H9 (cell line): ENCODE results near the gene TTC28. TPM values are rescaled to one million over a fixed set of nuclear protein-coding genes. Genes with fewer than 3 reads are reported as not detected.

Experiments used
- DNase-seq: peaks from one replicate; pipeline ENCODE4 v3.0.0-alpha.2; 2017
- H2AFZ ChIP-seq: one replicate; pipeline ENCODE4 v1.6.1; 2013; ENCODE audit warnings: mild to moderate bottlenecking, low read length, control low read depth, moderate library complexity
- H2AK5ac ChIP-seq: 2 replicates; pipeline ENCODE4 v1.6.1; 2013; ENCODE audit warnings: low read length, control low read depth, mixed read lengths; ENCODE audit not compliant: insufficient read length
- H2BK120ac ChIP-seq: one replicate; pipeline ENCODE4 v1.6.1; 2013; ENCODE audit warnings: low read depth, mild to moderate bottlenecking, low read length, control low read depth, inconsistent platforms; ENCODE audit not compliant: poor library complexity, severe bottlenecking
- H2BK12ac ChIP-seq: 2 replicates; pipeline ENCODE4 v1.6.1; 2013; ENCODE audit warnings: low read length, control low read depth, mixed read lengths, low read depth; ENCODE audit not compliant: insufficient read length
- H2BK15ac ChIP-seq: 2 replicates; pipeline ENCODE4 v1.6.1; 2013; ENCODE audit warnings: low read depth, low read length, control low read depth
- H2BK20ac ChIP-seq: one replicate; pipeline ENCODE4 v1.6.1; 2013; ENCODE audit warnings: low read depth, mild to moderate bottlenecking, low read length, control low read depth, inconsistent platforms; ENCODE audit not compliant: poor library complexity, severe bottlenecking
- H2BK5ac ChIP-seq: 2 replicates; pipeline ENCODE4 v1.6.1; 2013; ENCODE audit warnings: low read length, control low read depth, mixed read lengths; ENCODE audit not compliant: insufficient read length
- H3K14ac ChIP-seq: 2 replicates; pipeline ENCODE4 v1.6.1; 2013; ENCODE audit warnings: low read length, control low read depth; ENCODE audit not compliant: insufficient read depth
- H3K18ac ChIP-seq: 2 replicates; pipeline ENCODE4 v1.6.1; 2013; ENCODE audit warnings: low read depth, mild to moderate bottlenecking, mixed read lengths, low read length, control low read depth; ENCODE audit not compliant: insufficient read length
- H3K23ac ChIP-seq: 2 replicates; pipeline ENCODE4 v1.6.1; 2013; ENCODE audit warnings: low read length, control low read depth, mixed read lengths, low read depth; ENCODE audit not compliant: insufficient read length
- H3K23me2 ChIP-seq: 2 replicates; pipeline ENCODE4 v1.6.1; 2013; ENCODE audit warnings: low read depth, mild to moderate bottlenecking, mixed read lengths, low read length, control low read depth; ENCODE audit not compliant: insufficient read length, poor library complexity, severe bottlenecking
- H3K27ac ChIP-seq: 2 replicates; pipeline ENCODE4 v1.5.1; 2013; ENCODE audit warnings: low read length, control low read depth, mixed read lengths, low read depth; ENCODE audit not compliant: insufficient read length
- H3K27me3 ChIP-seq: 2 replicates; pipeline ENCODE4 v1.6.1; 2013; ENCODE audit warnings: low read length, control low read depth, inconsistent platforms; ENCODE audit not compliant: insufficient read depth
- H3K4ac ChIP-seq: 2 replicates; pipeline ENCODE4 v1.6.1; 2013; ENCODE audit warnings: low read depth, mild to moderate bottlenecking, control low read depth, inconsistent platforms, low read length, moderate library complexity
- H3K4me1 ChIP-seq: 2 replicates; pipeline ENCODE4 v1.6.1; 2013; ENCODE audit warnings: low read length, control low read depth, inconsistent platforms; ENCODE audit not compliant: insufficient read depth
- H3K4me2 ChIP-seq: 2 replicates; pipeline ENCODE4 v1.6.1; 2013; ENCODE audit warnings: low read length, control low read depth, mixed read lengths; ENCODE audit not compliant: insufficient read length, insufficient read depth
- H3K56ac ChIP-seq: 2 replicates; pipeline ENCODE4 v1.6.1; 2013; ENCODE audit warnings: low read depth, mild to moderate bottlenecking, mixed read lengths, low read length, control low read depth; ENCODE audit not compliant: insufficient read length
- H3K79me1 ChIP-seq: 2 replicates; pipeline ENCODE4 v1.6.1; 2013; ENCODE audit warnings: low read depth, mild to moderate bottlenecking, moderate library complexity, low read length, control low read depth, inconsistent platforms; ENCODE audit not compliant: insufficient read depth, poor library complexity, severe bottlenecking
- H3K79me2 ChIP-seq: 2 replicates; pipeline ENCODE4 v1.6.1; 2013; ENCODE audit warnings: low read length, control low read depth, inconsistent platforms; ENCODE audit not compliant: insufficient read depth
- H3K9ac ChIP-seq: 2 replicates; pipeline ENCODE4 v1.6.1; 2013; ENCODE audit warnings: low read length, control low read depth, mixed read lengths; ENCODE audit not compliant: insufficient read length; ENCODE audit errors: extremely low read depth
- H3K9me3 ChIP-seq: one replicate; pipeline ENCODE4 v1.6.1; 2013; ENCODE audit warnings: low read depth, low read length, inconsistent platforms; ENCODE audit not compliant: control insufficient read depth
- H3T11ph ChIP-seq: one replicate; pipeline ENCODE4 v1.6.1; 2013; ENCODE audit warnings: mild to moderate bottlenecking, low read length, control low read depth, inconsistent platforms
- H4K20me1 ChIP-seq: one replicate; pipeline ENCODE4 v1.6.1; 2013; ENCODE audit not compliant: control insufficient read depth, insufficient read length, insufficient read depth
- H4K5ac ChIP-seq: 2 replicates; pipeline ENCODE4 v1.6.1; 2013; ENCODE audit warnings: low read depth, mild to moderate bottlenecking, mixed read lengths, low read length, control low read depth; ENCODE audit not compliant: insufficient read length
- H4K8ac ChIP-seq: replicated peaks from 2 replicates; pipeline ENCODE4 v1.6.1; 2013; ENCODE audit warnings: low read length, control low read depth, mixed read lengths, low read depth; ENCODE audit not compliant: insufficient read length
- H4K91ac ChIP-seq: 2 replicates; pipeline ENCODE4 v1.6.1; 2013; ENCODE audit warnings: low read depth, mild to moderate bottlenecking, moderate library complexity, mixed read lengths, low read length, control low read depth; ENCODE audit not compliant: insufficient read length
- H3K27ac Mint-ChIP-seq, 3 experiments: 2 replicates in 2 of 3; 3 replicates in 1 of 3; pipeline ENCODE4 v1.8.0; 2020 to 2021; ENCODE audit warnings: mixed read lengths in 3 of 3, mild to moderate bottlenecking in 1 of 3, moderate library complexity in 1 of 3
- H3K27me3 Mint-ChIP-seq: 2 replicates; pipeline ENCODE4 v1.8.0; 2021; ENCODE audit warnings: low read depth, mild to moderate bottlenecking, moderate library complexity, mixed read lengths
- H3K36me3 Mint-ChIP-seq, 3 experiments: 2 replicates in 2 of 3; 3 replicates in 1 of 3; pipeline ENCODE4 v1.8.0; 2020 to 2021; ENCODE audit warnings: low read depth in 3 of 3, mixed read lengths in 3 of 3; ENCODE audit not compliant: insufficient read depth in 1 of 3
- H3K4me1 Mint-ChIP-seq, 2 experiments: 2 replicates each; pipeline ENCODE4 v1.8.0; 2020; ENCODE audit warnings: mixed read lengths in 2 of 2
- H3K4me3 Mint-ChIP-seq, 2 experiments: 2 replicates in 1 of 2; 3 replicates in 1 of 2; pipeline ENCODE4 v1.8.0; 2020 to 2021; ENCODE audit warnings: mild to moderate bottlenecking in 2 of 2, mixed read lengths in 2 of 2, moderate library complexity in 1 of 2
- H3K9me3 Mint-ChIP-seq, 2 experiments: 2 replicates in 1 of 2; 3 replicates in 1 of 2; pipeline ENCODE4 v1.8.0; 2020; ENCODE audit warnings: mild to moderate bottlenecking in 2 of 2, mixed read lengths in 2 of 2, moderate library complexity in 1 of 2
- CTCF ChIP-seq: fragments of 200-600 bp; sonication (generic); conservative IDR thresholded peaks from 3 replicates; pipeline ENCODE4 v1.8.0; 2021; ENCODE audit warnings: antibody characterized with exemption, mild to moderate bottlenecking
- WGBS: extraction: QIAGEN DNeasy Blood & Tissue Kit; methylation state at CpG from one replicate; pipeline ENCODE4 v1.1.7; 2013; ENCODE audit warnings: missing lambda C conversion rate, low lambda C conversion rate, mixed read lengths; ENCODE audit not compliant: insufficient read length; ENCODE audit errors: extremely low coverage; 5-methylcytosine and 5-hydroxymethylcytosine counted together
- total RNA-seq: library from RNA; stranded (reverse); gene quantifications from 2 replicates; pipeline ENCODE4 v1.2.1, GENCODE V29; 2021

TTC28 gene
- total RNA-seq, 1 experiment from 2014 or later: 13.6 TPM

GRCh38 chr22:27947448-27947847, 732.2 kb downstream of the TTC28 start:
- H3K4me2 ChIP-seq: no peak overlapping the region
- Mint-ChIP-seq H3K4me1 (no peaks in the 10 kb centered on the region), H3K9me3 (no peaks in the 10 kb centered on the region), H3K27ac (no peak overlapping the region), H3K4me3 (no peak overlapping the region), H3K36me3 (no peaks in the 10 kb centered on the region), H3K27me3 (no peaks in the 10 kb centered on the region)
- H4K91ac ChIP-seq: no peak overlapping the region
- H2BK12ac ChIP-seq: no peak overlapping the region
- no peak overlapping the region for H3K4ac ChIP-seq
- no peak overlapping the region for H2BK20ac ChIP-seq
- no peaks in the 10 kb centered on the region for H3K9me3 ChIP-seq
- no peak overlapping the region for H3K56ac ChIP-seq
- H2BK5ac ChIP-seq: no peak overlapping the region
- no peak for TF ChIP-seq CTCF
- DNase-seq: no peak
- H3K18ac ChIP-seq: no peak overlapping the region
- H2BK120ac ChIP-seq: no peak overlapping the region
- H3K4me1 ChIP-seq: no peaks in the 10 kb centered on the region
- H2BK15ac ChIP-seq: no peak overlapping the region
- WGBS: no CpG with 5 or more reads among the region's 4 CpGs
- no peak overlapping the region for H2AK5ac ChIP-seq
- no peak overlapping the region for H4K5ac ChIP-seq
- H3K23me2 ChIP-seq: no peaks in the 10 kb centered on the region
- no peaks in the 10 kb centered on the region for H3K27me3 ChIP-seq
- H2AFZ ChIP-seq: no peak overlapping the region
- no peaks in the 10 kb centered on the region for H4K20me1 ChIP-seq
- no peak overlapping the region for H3K23ac ChIP-seq
- no peak overlapping the region for H3K14ac ChIP-seq
- H3K79me2 ChIP-seq: no peaks in the 10 kb centered on the region
- H3K27ac ChIP-seq: no peak overlapping the region
- no peak overlapping the region for H3T11ph ChIP-seq
- no peak overlapping the region for H4K8ac ChIP-seq
- no peak overlapping the region for H3K9ac ChIP-seq
- H3K79me1 ChIP-seq: no peaks in the 10 kb centered on the region
